ENCODE results near the gene DNAJC15. TPM values are rescaled to one million over a fixed set of nuclear protein-coding genes. Genes with fewer than 3 reads are reported as not detected.

DNAJC15 gene
- total RNA-seq = 10 to 100 TPM; 10.5 to 18.3 (median 11.4) TPM

GRCh38 chr13:43023289-43023963 lies at the start of gene DNAJC15:
TSS of gene DNAJC15 (plus strand) at chr13:43023586. CDS start at chr13:43023627, 41 bp downstream.
- in situ Hi-C loops (cut with MboI; ENCODE audit: low pct_ligation_motif_present in 1 of 4, low pct_unique_long_range_greater_than_20kb in 1 of 4, low sequenced_read_pairs in 3 of 4) = no loop called here
- intact Hi-C loops (cut with DNase I; ENCODE audit: low total_unique reads) = no loop called here

GRCh38 chr13:42976066-42976465 lies 47.3 kb upstream of the DNAJC15 start:
- in situ Hi-C loops (cut with MboI; ENCODE audit: low pct_ligation_motif_present in 1 of 4, low pct_unique_long_range_greater_than_20kb in 1 of 4, low sequenced_read_pairs in 3 of 4) = loop anchor here in 1 of 4 donors (10.0 kb wide), 1 partner anchor 899 kb away; the partner anchor contains the start of genes CCDC122 and LACC1
- TF ChIP-seq POLR2AphosphoS5 (IDR thresholded peaks at IDR 0.05) (no peak), EP300 (IDR thresholded peaks at IDR 0.05; ENCODE audit: low read depth) (no peak), POLR2A (IDR thresholded peaks at IDR 0.05) (no peak), CTCF (IDR thresholded peaks at IDR 0.05) (no peak)
- intact Hi-C loops (cut with DNase I; ENCODE audit: low total_unique reads) = loop anchor here (10.0 kb wide), 1 partner anchor 819 kb away; no protein-coding TSS in a partner anchor
- no peaks in the 10 kb centered on the region for H3K27me3 ChIP-seq
- WGBS, 2 donors (ENCODE audit: low coverage in 1 of 2) = 93 to 100% methylated on average over 3 of the region's 3 CpGs
- H3K4me3 ChIP-seq = no peak overlapping the region
- H3K4me1 ChIP-seq = peaks cover 0 to 3% (median 0%) of the 10 kb centered on the region in 4 donors
- H3K36me3 ChIP-seq = no peaks in the 10 kb centered on the region
- DNase-seq = no peak
- no peak overlapping the region for H3K27ac ChIP-seq
- H3K9me3 ChIP-seq = no peaks in the 10 kb centered on the region

More at GRCh38 chr13:43023289-43023963, at the start of gene DNAJC15:
- no peaks in the 10 kb centered on the region for H3K9me3 ChIP-seq
- peak within 1 kb of the TSS; percentile 51 to 76 (median 54) for H3K4me3 ChIP-seq
- peak in 1 of 5 experiments; percentile 42 for TF ChIP-seq CTCF (IDR thresholded peaks at IDR 0.05)
- TF ChIP-seq EP300 (IDR thresholded peaks at IDR 0.05; ENCODE audit: low read depth) = no peak
- peak; percentile 74 to 90 (median 88) for TF ChIP-seq POLR2AphosphoS5 (IDR thresholded peaks at IDR 0.05)
- TF ChIP-seq POLR2A (IDR thresholded peaks at IDR 0.05) = peak; percentile 78
- H3K36me3 ChIP-seq = no peaks in the 10 kb centered on the region
- peaks cover 9 to 42% (median 17%) of the 10 kb centered on the region in 4 donors for H3K4me1 ChIP-seq
- 9 to 40% methylated on average over 2 to 44 of the region's 48 CpGs for WGBS, 2 donors (ENCODE audit: low coverage in 1 of 2)
- peak; percentile 86 for DNase-seq
- H3K27ac ChIP-seq = peak within 1 kb of the TSS; percentile 84 to 93 (median 88)
- no peaks in the 10 kb centered on the region for H3K27me3 ChIP-seq

- Histone ChIP-seq H3K36me3 (no peaks in the 10 kb centered on the region), H3K9me3 (no peaks in the 10 kb centered on the region), H3K4me3 (no peak overlapping the region), H3K4me1 (peaks cover 0 to 8% (median 4%) of the 10 kb centered on the region in 4 donors), H3K27me3 (no peaks in the 10 kb centered on the region), H3K27ac (no peak overlapping the region)
- in situ Hi-C loops (cut with MboI; ENCODE audit: low pct_ligation_motif_present in 1 of 4, low pct_unique_long_range_greater_than_20kb in 1 of 4, low sequenced_read_pairs in 3 of 4) = loop anchor here in 1 of 4 donors (10.0 kb wide), 1 partner anchor 898 kb away; the partner anchor contains the start of genes CCDC122 and LACC1
- TF ChIP-seq CTCF (IDR thresholded peaks at IDR 0.05) = no peak
- TF ChIP-seq EP300 (IDR thresholded peaks at IDR 0.05; ENCODE audit: low read depth) = no peak
- TF ChIP-seq POLR2AphosphoS5 (IDR thresholded peaks at IDR 0.05) = no peak
- no peak for TF ChIP-seq POLR2A (IDR thresholded peaks at IDR 0.05)
- intact Hi-C loops (cut with DNase I; ENCODE audit: low total_unique reads) = loop anchor here (10.0 kb wide), 1 partner anchor 818 kb away; no protein-coding TSS in a partner anchor
- no peak for DNase-seq
- 83 to 87% methylated on average over 1 of the region's 1 CpG for WGBS, 2 donors (ENCODE audit: low coverage in 1 of 2)
These were observed 46.1 kb upstream of the DNAJC15 start for GRCh38 chr13:42977219-42977659.

- Histone ChIP-seq H3K4me3 (no peak overlapping the region), H3K9me3 (no peaks in the 10 kb centered on the region), H3K27me3 (no peaks in the 10 kb centered on the region), H3K27ac (no peak overlapping the region), H3K36me3 (no peaks in the 10 kb centered on the region), H3K4me1 (peaks cover 5 to 35% (median 21%) of the 10 kb centered on the region in 4 donors)
- no peak for DNase-seq
- in situ Hi-C loops (cut with MboI; ENCODE audit: low pct_ligation_motif_present in 1 of 4, low pct_unique_long_range_greater_than_20kb in 1 of 4, low sequenced_read_pairs in 3 of 4) = no loop called here
- intact Hi-C loops (cut with DNase I; ENCODE audit: low total_unique reads) = no loop called here
- TF ChIP-seq EP300 (IDR thresholded peaks at IDR 0.05; ENCODE audit: low read depth) (no peak), CTCF (IDR thresholded peaks at IDR 0.05) (no peak), POLR2A (IDR thresholded peaks at IDR 0.05) (no peak), POLR2AphosphoS5 (IDR thresholded peaks at IDR 0.05) (no peak)
- 63% methylated on average over 3 of the region's 3 CpGs for WGBS, 2 donors (ENCODE audit: low coverage in 1 of 2)
These were observed 42.1 kb upstream of the DNAJC15 start for GRCh38 chr13:42981317-42981716.

All from transverse colon (tissue), 4 donors.